Neural crest cell (in vitro differentiated cells): ENCODE results near the gene OXSR1. TPM values are rescaled to one million over a fixed set of nuclear protein-coding genes. Genes with fewer than 3 reads are reported as not detected.

Experiments
- DNase-seq: peaks from one replicate; pipeline ENCODE4 v3.0.0; 2021; ENCODE audit warnings: low read depth, mixed read lengths, low spot score
- H3K27ac Mint-ChIP-seq: one replicate; pipeline ENCODE4 v1.8.0; 2021; ENCODE audit warnings: mild to moderate bottlenecking, mixed read lengths; ENCODE audit not compliant: unreplicated experiment
- H3K27me3 Mint-ChIP-seq: 2 replicates; pipeline ENCODE4 v1.8.0; 2021; ENCODE audit warnings: low read depth, mild to moderate bottlenecking, mixed read lengths
- H3K36me3 Mint-ChIP-seq: 2 replicates; pipeline ENCODE4 v1.8.0; 2021; ENCODE audit warnings: low read depth, mild to moderate bottlenecking, mixed read lengths
- H3K4me1 Mint-ChIP-seq: 2 replicates; pipeline ENCODE4 v1.8.0; 2021; ENCODE audit warnings: mixed read lengths
- H3K4me3 Mint-ChIP-seq: one replicate; pipeline ENCODE4 v1.8.0; 2021; ENCODE audit warnings: mild to moderate bottlenecking, mixed read lengths
- H3K9me3 Mint-ChIP-seq: 2 replicates; pipeline ENCODE4 v1.8.0; 2021; ENCODE audit warnings: mixed read lengths
- CTCF ChIP-seq: fragments of 200-600 bp; sonication (generic); conservative IDR thresholded peaks from 2 replicates; pipeline ENCODE4 v1.5.0; 2021; ENCODE audit warnings: antibody characterized with exemption, mild to moderate bottlenecking
- total RNA-seq: library from RNA; stranded (reverse); gene quantifications from 2 replicates; pipeline ENCODE4 v1.2.1, GENCODE V29; 2021

Gene OXSR1
- total RNA-seq, 1 donor from 2014 or later = 48.4 TPM

DNA sequence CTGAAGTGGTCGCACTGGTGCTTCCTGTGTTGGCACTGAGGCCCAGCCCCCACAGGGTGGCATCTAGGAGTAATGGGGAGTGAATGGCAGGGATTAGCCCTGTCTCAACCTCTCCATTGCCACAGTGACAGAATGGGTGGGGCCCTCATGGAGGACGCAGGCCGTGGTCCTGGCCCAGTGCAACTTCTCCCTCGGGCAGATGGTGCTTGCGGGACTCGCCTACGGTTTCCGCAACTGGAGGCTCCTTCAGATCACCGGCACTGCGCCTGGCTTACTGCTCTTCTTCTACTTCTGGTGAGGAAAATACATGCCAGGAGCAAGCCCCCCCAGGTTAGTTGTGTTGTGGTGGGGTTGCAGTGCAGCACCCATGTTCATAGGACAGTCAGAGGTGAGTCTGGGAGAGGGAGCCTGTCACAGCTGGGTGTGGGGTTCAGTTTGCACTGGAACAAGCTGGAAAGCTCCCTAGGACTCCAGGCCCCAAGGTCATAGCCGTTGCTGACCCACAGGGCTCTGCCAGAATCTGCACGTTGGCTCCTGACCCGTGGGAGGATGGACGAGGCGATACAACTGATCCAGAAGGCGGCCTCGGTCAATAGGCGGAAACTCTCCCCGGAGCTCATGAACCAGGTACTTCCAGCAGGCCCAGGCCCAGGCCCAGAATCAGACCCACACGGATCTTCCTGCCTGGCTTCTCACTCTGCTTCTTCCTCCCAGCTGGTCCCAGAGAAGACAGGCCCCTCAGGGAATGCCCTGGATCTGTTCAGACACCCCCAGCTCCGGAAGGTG, 109.7 kb downstream of the OXSR1 start:
- no peak for DNase-seq
- Mint-ChIP-seq H3K4me1 (peaks cover 5% of the 10 kb centered on the region), H3K36me3 (peaks cover 2% of the 10 kb centered on the region), H3K4me3 (no peak overlapping the region), H3K27ac (peak overlapping the region; percentile 78), H3K27me3 (no peaks in the 10 kb centered on the region), H3K9me3 (no peaks in the 10 kb centered on the region)
- no peak for TF ChIP-seq CTCF

- Mint-ChIP-seq H3K27ac (peak overlapping the region; percentile 57), H3K27me3 (no peaks in the 10 kb centered on the region), H3K4me3 (no peak overlapping the region), H3K9me3 (no peaks in the 10 kb centered on the region), H3K4me1 (peaks cover 5% of the 10 kb centered on the region), H3K36me3 (peaks cover 2% of the 10 kb centered on the region)
- DNase-seq = no peak
- TF ChIP-seq CTCF = no peak
These were observed 110.3 kb downstream of the OXSR1 start for GRCh38 chr3:38275658-38276057.

DNA sequence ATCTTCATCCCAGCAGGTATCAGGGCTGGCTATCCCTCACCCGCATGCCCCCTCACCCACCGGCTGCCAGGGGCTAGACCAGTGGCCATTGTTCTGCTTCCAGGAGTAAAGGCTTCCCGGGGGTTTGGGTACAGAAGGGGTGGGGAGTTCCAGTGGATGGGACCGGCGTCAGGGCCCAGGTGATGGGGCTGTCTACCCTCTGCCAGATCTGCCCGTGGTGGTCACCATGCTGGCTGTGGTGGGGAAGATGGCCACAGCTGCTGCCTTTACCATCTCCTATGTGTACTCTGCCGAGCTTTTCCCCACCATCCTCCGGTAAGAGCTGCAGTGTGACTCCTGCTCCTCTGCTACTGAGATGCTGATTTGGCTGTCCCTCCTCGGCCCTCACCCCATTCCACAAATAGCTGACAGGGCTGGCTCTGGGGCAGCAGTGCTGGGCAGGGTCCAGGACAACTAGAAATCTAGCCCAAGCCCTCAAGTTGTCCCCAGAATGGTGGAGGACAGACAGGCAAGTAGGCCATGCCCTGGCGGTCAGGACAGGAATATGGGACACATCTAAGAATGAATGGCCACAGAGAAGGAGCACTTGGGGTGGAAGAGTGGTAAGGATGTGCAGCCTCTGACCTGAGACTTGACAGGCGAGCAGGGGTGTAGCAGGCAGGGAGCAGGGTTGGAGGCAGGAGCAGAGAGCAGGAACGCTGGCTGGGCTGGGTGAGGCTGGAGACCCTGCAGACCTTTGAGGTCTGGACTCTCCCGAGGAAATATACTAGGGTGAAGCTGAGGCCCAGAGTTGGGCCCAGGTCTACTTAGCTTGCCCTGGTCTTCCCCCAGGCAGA, 111.0 kb downstream of the OXSR1 start:
- Mint-ChIP-seq H3K4me1 (peaks cover 5% of the 10 kb centered on the region), H3K27me3 (no peaks in the 10 kb centered on the region), H3K9me3 (no peaks in the 10 kb centered on the region), H3K36me3 (no peaks in the 10 kb centered on the region), H3K27ac (no peak overlapping the region), H3K4me3 (no peak overlapping the region)
- no peak for DNase-seq
- no peak for TF ChIP-seq CTCF

DNA sequence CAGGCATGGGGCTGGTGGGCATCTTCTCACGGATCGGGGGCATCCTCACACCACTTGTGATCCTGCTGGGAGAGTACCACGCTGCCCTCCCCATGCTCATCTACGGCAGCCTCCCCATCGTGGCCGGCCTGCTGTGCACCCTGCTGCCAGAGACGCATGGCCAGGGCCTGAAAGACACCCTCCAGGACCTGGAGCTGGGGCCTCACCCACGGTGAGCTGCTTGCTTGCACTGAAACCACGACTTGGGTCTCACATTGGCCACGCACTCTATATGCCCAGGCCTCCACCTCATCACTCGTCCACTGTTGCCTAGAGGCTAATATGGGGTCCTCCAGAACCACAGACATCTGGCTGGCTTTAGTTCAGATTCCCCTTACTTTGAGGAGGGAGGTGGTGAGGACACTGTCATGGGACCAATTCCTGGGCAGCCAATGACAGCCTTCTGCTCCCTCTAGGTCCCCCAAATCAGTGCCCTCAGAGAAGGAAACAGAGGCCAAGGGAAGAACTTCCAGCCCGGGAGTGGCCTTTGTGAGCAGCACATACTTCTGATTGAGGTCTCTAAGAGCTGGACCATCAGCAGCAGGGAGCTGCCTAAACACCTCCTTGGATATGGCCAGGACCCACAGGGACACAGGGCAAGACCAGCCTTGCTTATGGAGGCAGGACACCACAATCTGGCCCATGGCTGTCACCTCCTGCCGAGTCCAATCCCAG, 111.7 kb downstream of the OXSR1 start:
- H3K4me3 Mint-ChIP-seq = no peak overlapping the region
- no peaks in the 10 kb centered on the region for H3K27me3 Mint-ChIP-seq
- no peak for DNase-seq
- H3K4me1 Mint-ChIP-seq = peaks cover 5% of the 10 kb centered on the region
- no peaks in the 10 kb centered on the region for H3K9me3 Mint-ChIP-seq
- no peaks in the 10 kb centered on the region for H3K36me3 Mint-ChIP-seq
- H3K27ac Mint-ChIP-seq = no peak overlapping the region
- no peak for TF ChIP-seq CTCF

- Mint-ChIP-seq H3K4me1 (no peaks in the 10 kb centered on the region), H3K27me3 (no peaks in the 10 kb centered on the region), H3K27ac (no peak overlapping the region), H3K36me3 (no peaks in the 10 kb centered on the region), H3K4me3 (no peak overlapping the region), H3K9me3 (no peaks in the 10 kb centered on the region)
- TF ChIP-seq CTCF = no peak
- no peak for DNase-seq
These were observed 113.5 kb downstream of the OXSR1 start for GRCh38 chr3:38278841-38279240.
